ENCODE data around the gene PKLR.

Gene PKLR

DNA sequence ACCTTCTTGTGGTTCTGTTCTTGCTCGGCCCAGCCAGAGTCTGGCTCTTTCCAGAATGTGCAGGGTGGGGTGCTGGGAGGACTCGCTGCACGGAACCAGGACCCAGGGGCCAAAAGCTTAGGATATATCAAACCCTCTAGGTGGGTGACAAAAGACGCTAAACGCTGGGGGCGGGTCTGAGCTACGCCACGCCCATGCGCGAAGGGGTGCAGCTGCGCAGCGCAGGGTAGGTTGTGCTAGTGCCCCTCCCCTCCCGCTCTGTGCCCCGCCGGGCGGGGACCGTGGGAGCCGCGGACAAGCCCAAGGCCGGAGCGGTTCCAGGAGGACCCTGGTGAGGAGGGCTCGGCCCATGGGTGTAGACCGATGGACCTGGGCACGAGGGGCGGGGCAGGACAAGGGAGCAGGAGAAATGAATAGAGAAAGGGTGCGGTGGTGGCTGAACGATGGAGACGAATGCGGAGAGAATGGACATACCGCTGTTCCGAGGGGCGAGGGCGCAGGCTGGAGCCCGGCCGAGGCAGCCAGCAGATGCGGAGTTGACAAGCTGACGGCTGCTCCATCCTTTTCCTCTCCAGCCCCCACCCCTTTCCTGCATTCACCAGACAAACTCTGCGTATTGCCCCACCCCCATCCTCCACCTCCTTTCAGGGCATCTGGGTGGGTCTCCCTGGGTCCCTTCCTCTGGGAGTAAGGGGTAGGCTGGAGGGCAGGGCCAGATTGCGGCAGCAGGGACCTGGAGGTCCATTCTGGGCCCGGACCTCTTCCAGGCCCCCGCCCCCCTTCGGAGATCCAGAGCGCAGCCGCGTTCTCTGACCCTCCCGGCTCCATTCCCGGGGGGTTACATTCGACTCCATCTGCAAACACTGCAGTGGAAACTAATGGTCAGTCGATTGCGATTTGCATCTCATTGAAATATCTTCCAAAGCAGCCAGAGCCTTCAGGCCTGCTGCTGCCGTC is 19.7 kb upstream of the PKLR start, which contains the start of gene RUSC1:
RUSC1 (plus strand) TSS at position 234 of the 957 bp plus-strand sequence. CDS start 880 bp downstream, outside the sequence.
- Histone ChIP-seq H3K79me2 (ENCODE audit: insufficient read depth, low read length) (no peaks in the 10 kb centered on the region), H3K36me3 (ENCODE audit: insufficient read depth, low read length) (peaks cover 41% of the 10 kb centered on the region), H3K9me2 (ENCODE audit: low read depth, low read length) (no peaks in the 10 kb centered on the region), H3F3A (ENCODE audit: insufficient read depth, low read length) (no peaks in the 10 kb centered on the region), H2AFZ (ENCODE audit: low read length) (no peak within 1 kb of the TSS), H3K27ac (ENCODE audit: low read depth, low read length, poor library complexity, severe bottlenecking) (peak within 1 kb of the TSS; percentile 24), H3K4me2 (ENCODE audit: low read length) (peak within 1 kb of the TSS; percentile 97), H3K9ac (ENCODE audit: low read length) (peak within 1 kb of the TSS; percentile 39; the same call in 1 of the 2 replicates), H3K4me3 (ENCODE audit: low read depth, low read length, poor library complexity, severe bottlenecking) (peak within 1 kb of the TSS; percentile 52), H3K27me3 (ENCODE audit: insufficient read depth, low read length) (no peaks in the 10 kb centered on the region), H3K4me1 (ENCODE audit: insufficient read depth, low read length, severe bottlenecking) (peaks cover 49% of the 10 kb centered on the region), H4K20me1 (ENCODE audit: insufficient read depth, low read length) (no peaks in the 10 kb centered on the region), H3K9me3 (ENCODE audit: low read length) (no peaks in the 10 kb centered on the region)
- TF ChIP-seq CTCF (IDR thresholded peaks at IDR 0.05; ENCODE audit: low read length), result no peak
- no peak for TF ChIP-seq EZH2 (IDR thresholded peaks at IDR 0.05; ENCODE audit: borderline replicate concordance, low read length)

DNA sequence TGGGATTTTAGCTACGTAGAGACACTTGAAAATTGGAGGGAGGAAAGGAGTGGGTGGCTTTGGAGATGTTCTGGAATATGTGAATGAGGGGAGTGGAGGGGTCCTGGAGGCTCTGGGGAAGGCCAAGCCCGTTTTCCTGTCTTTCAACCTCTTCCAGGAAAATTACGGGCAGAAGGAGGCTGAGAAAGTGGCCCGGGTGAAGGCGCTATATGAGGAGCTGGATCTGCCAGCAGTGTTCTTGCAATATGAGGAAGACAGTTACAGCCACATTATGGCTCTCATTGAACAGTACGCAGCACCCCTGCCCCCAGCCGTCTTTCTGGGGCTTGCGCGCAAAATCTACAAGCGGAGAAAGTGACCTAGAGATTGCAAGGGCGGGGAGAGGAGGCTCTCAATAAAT is 19.0 kb upstream of the PKLR start:
- H3K4me2 ChIP-seq (ENCODE audit: low read length), result peak overlapping the region; percentile 97
- H3K4me3 ChIP-seq (ENCODE audit: low read depth, low read length, poor library complexity, severe bottlenecking), result peak overlapping the region; percentile 52

DNA sequence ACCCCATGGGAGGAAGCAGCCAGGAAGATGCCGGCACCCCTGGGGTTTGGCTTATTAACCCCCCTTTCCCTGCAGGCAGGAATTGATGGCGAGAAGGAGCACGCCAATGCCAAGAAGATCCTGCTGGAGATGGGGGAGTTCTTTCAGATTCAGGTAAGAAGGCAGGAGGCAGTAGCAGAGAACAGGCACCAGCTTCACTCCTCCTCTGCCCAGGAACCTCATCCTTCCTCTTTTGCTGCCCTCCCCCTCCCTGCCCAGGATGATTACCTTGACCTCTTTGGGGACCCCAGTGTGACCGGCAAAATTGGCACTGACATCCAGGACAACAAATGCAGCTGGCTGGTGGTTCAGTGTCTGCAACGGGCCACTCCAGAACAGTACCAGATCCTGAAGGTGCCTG is 18.3 kb upstream of the PKLR start:
- H3K9me3 ChIP-seq (ENCODE audit: low read length), result no peaks in the 10 kb centered on the region
- no peak for TF ChIP-seq CTCF (IDR thresholded peaks at IDR 0.05; ENCODE audit: low read length)
- TF ChIP-seq EZH2 (IDR thresholded peaks at IDR 0.05; ENCODE audit: borderline replicate concordance, low read length), result no peak
- H3K4me2 ChIP-seq (ENCODE audit: low read length), result peak overlapping the region; percentile 97; the same call in 1 of the 2 replicates
- no peak overlapping the region; the same call in 1 of the 2 replicates for H3K9ac ChIP-seq (ENCODE audit: low read length)
- no peaks in the 10 kb centered on the region for H3K9me2 ChIP-seq (ENCODE audit: low read depth, low read length)
- H3K27me3 ChIP-seq (ENCODE audit: insufficient read depth, low read length), result no peaks in the 10 kb centered on the region
- H3K27ac ChIP-seq (ENCODE audit: low read depth, low read length, poor library complexity, severe bottlenecking), result peak overlapping the region; percentile 24
- H3F3A ChIP-seq (ENCODE audit: insufficient read depth, low read length), result no peaks in the 10 kb centered on the region
- peaks cover 36% of the 10 kb centered on the region for H3K4me1 ChIP-seq (ENCODE audit: insufficient read depth, low read length, severe bottlenecking)
- H3K79me2 ChIP-seq (ENCODE audit: insufficient read depth, low read length), result no peaks in the 10 kb centered on the region
- H3K4me3 ChIP-seq (ENCODE audit: low read depth, low read length, poor library complexity, severe bottlenecking), result no peak overlapping the region
- H3K36me3 ChIP-seq (ENCODE audit: insufficient read depth, low read length), result peaks cover 48% of the 10 kb centered on the region
- no peaks in the 10 kb centered on the region for H4K20me1 ChIP-seq (ENCODE audit: insufficient read depth, low read length)
- H2AFZ ChIP-seq (ENCODE audit: low read length), result no peak overlapping the region

More for the DNA sequence above, 19.0 kb upstream of the PKLR start:
- peak overlapping the region; percentile 24 for H3K27ac ChIP-seq (ENCODE audit: low read depth, low read length, poor library complexity, severe bottlenecking)
- H3F3A ChIP-seq (ENCODE audit: insufficient read depth, low read length), result no peaks in the 10 kb centered on the region
- peaks cover 43% of the 10 kb centered on the region for H3K4me1 ChIP-seq (ENCODE audit: insufficient read depth, low read length, severe bottlenecking)
- TF ChIP-seq EZH2 (IDR thresholded peaks at IDR 0.05; ENCODE audit: borderline replicate concordance, low read length), result no peak
- no peak for TF ChIP-seq CTCF (IDR thresholded peaks at IDR 0.05; ENCODE audit: low read length)
- no peaks in the 10 kb centered on the region for H3K9me2 ChIP-seq (ENCODE audit: low read depth, low read length)
- no peaks in the 10 kb centered on the region for H3K79me2 ChIP-seq (ENCODE audit: insufficient read depth, low read length)
- H2AFZ ChIP-seq (ENCODE audit: low read length), result no peak overlapping the region
- peaks cover 41% of the 10 kb centered on the region for H3K36me3 ChIP-seq (ENCODE audit: insufficient read depth, low read length)
- no peaks in the 10 kb centered on the region for H3K9me3 ChIP-seq (ENCODE audit: low read length)
- no peak overlapping the region; the same call in 1 of the 2 replicates for H3K9ac ChIP-seq (ENCODE audit: low read length)
- no peaks in the 10 kb centered on the region for H4K20me1 ChIP-seq (ENCODE audit: insufficient read depth, low read length)
- no peaks in the 10 kb centered on the region for H3K27me3 ChIP-seq (ENCODE audit: insufficient read depth, low read length)

Data from OCI-LY1 (cell line).